ENCODE results near the gene PTPRT. TPM values are rescaled to one million over a fixed set of nuclear protein-coding genes. Genes with fewer than 3 reads are reported as not detected.

Gene PTPRT
- total and polyA plus RNA-seq, 2 of the 4 experiments (the other 2 are of a cell fraction), result not detected

- Histone ChIP-seq H3K18ac (ENCODE audit: low read depth, low read length) (no peak overlapping the region), H3K9me3 (ENCODE audit: control insufficient read depth, insufficient read depth, low read length) (peaks cover 33% of the 10 kb centered on the region), H3K4me2 (ENCODE audit: low read depth, low read length) (no peak overlapping the region), H2BK20ac (ENCODE audit: low read depth, low read length) (no peak overlapping the region), H3K14ac (replicated peaks; ENCODE audit: low read depth, low read length) (no peak overlapping the region), H3K9ac (ENCODE audit: low read depth, low read length) (no peak overlapping the region), H3K79me1 (ENCODE audit: low read depth in 1 of 2, low read length in 2 of 2) (no peaks in the 10 kb centered on the region), H4K91ac (ENCODE audit: insufficient read depth, low read depth, low read length) (no peak overlapping the region), H4K8ac (ENCODE audit: low read depth in 2 of 2, low read length in 2 of 2) (no peak overlapping the region), H2AFZ (replicated peaks; ENCODE audit: low read length, poor library complexity) (no peak overlapping the region), H4K20me1 (ENCODE audit: insufficient read depth, low read length) (no peaks in the 10 kb centered on the region), H3K27ac (ENCODE audit: insufficient read depth, low read length) (no peak overlapping the region), H2BK120ac (ENCODE audit: low read depth, low read length) (no peak overlapping the region), H2BK15ac (ENCODE audit: low read depth, low read length) (no peak overlapping the region), H3K27me3 (ENCODE audit: control insufficient read depth, insufficient read depth, low read length) (no peaks in the 10 kb centered on the region), H2AK9ac (replicated peaks; ENCODE audit: low read depth, low read length, poor library complexity) (no peak overlapping the region), H3K9me1 (ENCODE audit: insufficient read depth, low read length) (no peaks in the 10 kb centered on the region), H3K56ac (ENCODE audit: extremely low read depth, insufficient read depth, low read length) (no peak overlapping the region), H4K5ac (ENCODE audit: low read depth, low read length) (no peak overlapping the region), H3K4me3 (ENCODE audit: insufficient read depth, low read depth, low read length) (no peak overlapping the region), H3K4ac (ENCODE audit: low read depth, low read length) (no peak overlapping the region), H3K36me3 (ENCODE audit: control insufficient read depth, insufficient read depth, low read length) (no peaks in the 10 kb centered on the region), H3K23ac (ENCODE audit: low read depth, low read length) (no peak overlapping the region), H2BK5ac (ENCODE audit: low read depth, low read length, poor library complexity, severe bottlenecking) (no peak overlapping the region), H2AK5ac (ENCODE audit: low read depth, low read length) (no peak overlapping the region), H3K4me1 (ENCODE audit: control insufficient read depth, insufficient read depth, low read length) (no peaks in the 10 kb centered on the region)
- CTCF ChIA-PET, result no interaction called here
- no TSS peak for BruUV-seq (replicated peaks)
- ATAC-seq (ENCODE audit: low read depth), result no peak
- no peak for DNase-seq
- intact Hi-C loops (cut with micrococcal nuclease) (no loop called here), dilution Hi-C loops (cut with HindIII; ENCODE audit: low sequenced_read_pairs, unreplicated experiment) (no loop called here), in situ Hi-C loops (cut with MboI; ENCODE audit: low sequenced_read_pairs) (no loop called here)
- TF ChIP-seq RFX5 (IDR thresholded peaks at IDR 0.05; ENCODE audit: low read depth, low read length), result no peak
- TF ChIP-seq MAZ (IDR thresholded peaks at IDR 0.05; ENCODE audit: borderline replicate concordance, low read depth, low read length), result no peak
- no peak for TF ChIP-seq CTCF (conservative IDR thresholded peaks at IDR 0.05; ENCODE audit: low read depth, low read length)
- TF ChIP-seq SMC3 (IDR thresholded peaks at IDR 0.05; ENCODE audit: low read depth, low read length), result no peak
- no peak for TF ChIP-seq RCOR1 (IDR thresholded peaks at IDR 0.05; ENCODE audit: insufficient replicate concordance, low read length)
- TF ChIP-seq FOS (IDR thresholded peaks at IDR 0.05; ENCODE audit: low read depth, low read length), result no peak
- TF ChIP-seq CEBPB (IDR thresholded peaks at IDR 0.05; ENCODE audit: low read depth, low read length), result no peak
- TF ChIP-seq POLR2A (IDR thresholded peaks at IDR 0.05; ENCODE audit: low read depth, low read length), result no peak
- no peak for TF ChIP-seq ELK1 (IDR thresholded peaks at IDR 0.05; ENCODE audit: borderline replicate concordance, low read depth, low read length)
- no peak for TF ChIP-seq NFE2L2 (IDR thresholded peaks at IDR 0.05; ENCODE audit: low read depth, low read length)
- TF ChIP-seq BHLHE40 (IDR thresholded peaks at IDR 0.05; ENCODE audit: low read depth, low read length), result no peak
- TF ChIP-seq CHD1 (IDR thresholded peaks at IDR 0.05; ENCODE audit: low read depth, low read length), result no peak
- TF ChIP-seq RAD21 (IDR thresholded peaks at IDR 0.05; ENCODE audit: low read length), result no peak
- no peak for TF ChIP-seq USF2 (IDR thresholded peaks at IDR 0.05; ENCODE audit: low read depth, low read length)
- no peak for TF ChIP-seq MXI1 (IDR thresholded peaks at IDR 0.05; ENCODE audit: borderline replicate concordance, low read depth, low read length)
- TF ChIP-seq MAFK (IDR thresholded peaks at IDR 0.05; ENCODE audit: low read depth, low read length), result no peak
- POLR2A ChIA-PET (ENCODE audit: unreplicated experiment), result no interaction called here
- no CpG with 5 or more reads among the region's 2 CpGs for WGBS, 2 experiments (ENCODE audit: extremely low coverage in 2 of 2, insufficient read length in 1 of 2)
These were observed 49.0 kb downstream of the PTPRT start for GRCh38 chr20:43140726-43141125.

All from IMR-90 (cell line).